Panc1 (cell line): ENCODE data around the gene PTPRK. TPM values are rescaled to one million over a fixed set of nuclear protein-coding genes. Genes with fewer than 3 reads are reported as not detected.

Experiments
- ATAC-seq: fragments of 200-7000 bp; cut with Tn5 transposase; 2 replicates; pipeline ENCODE4 v1.9.1; 2020; ENCODE audit warnings: mild to moderate bottlenecking, moderate library complexity
- BruUV-seq: library from RNA; stranded (reverse); fragments of 400-500 nt; replicated peaks from 2 replicates; lab custom pipeline; 2021; lab: Mats Ljungman, UMichigan
- CTCF ChIA-PET: fragments of 300-600 bp; sonication (Branson Sonifier 250); formaldehyde crosslinking; loops from one replicate; lab custom pipeline; 2022; ENCODE audit warnings: antibody characterized with exemption; lab: Charles Lee
- POLR2A ChIA-PET: fragments of 300-600 bp; sonication (Branson Sonifier 250); formaldehyde crosslinking; loops from one replicate; lab custom pipeline; 2022; ENCODE audit warnings: antibody characterized with exemption; lab: Charles Lee
- DNase-seq: peaks from one replicate; pipeline ENCODE4 v3.0.0-alpha.2; 2010; ENCODE audit warnings: low read depth, low spot score
- H3K27ac ChIP-seq: 2 replicates; pipeline ENCODE4 v1.5.1; 2011; ENCODE audit warnings: mild to moderate bottlenecking, low read length, inconsistent platforms
- H3K27me3 ChIP-seq: fragments of 200-500 bp; sonication (Bioruptor generic); 2 replicates; pipeline ENCODE4 v1.6.0; 2014; ENCODE audit warnings: low read length, inconsistent platforms; ENCODE audit not compliant: control insufficient read depth, insufficient read depth
- H3K36me3 ChIP-seq: fragments of 200-500 bp; sonication (Bioruptor generic); 2 replicates; pipeline ENCODE4 v1.5.1; 2014; ENCODE audit warnings: inconsistent platforms, mild to moderate bottlenecking, low read length, moderate library complexity; ENCODE audit not compliant: control insufficient read depth, insufficient read depth
- H3K4me1 ChIP-seq: 2 replicates; pipeline ENCODE4 v1.5.1; 2011; ENCODE audit warnings: inconsistent platforms, mild to moderate bottlenecking, low read length, moderate library complexity; ENCODE audit not compliant: control insufficient read depth, insufficient read depth
- H3K4me3 ChIP-seq, 2 experiments: 2 replicates each; pipeline ENCODE4 v1.5.1; 2011 to 2012; ENCODE audit warnings: low read depth in 2 of 2, low read length in 2 of 2, mild to moderate bottlenecking in 2 of 2, inconsistent platforms in 1 of 2, moderate library complexity in 1 of 2
- H3K9me3 ChIP-seq: fragments of 200-500 bp; sonication (Bioruptor generic); 2 replicates; pipeline ENCODE4 v1.5.1; 2014; ENCODE audit warnings: low read depth, mild to moderate bottlenecking, inconsistent platforms, low read length, moderate library complexity; ENCODE audit not compliant: control insufficient read depth, insufficient read depth
- POLR2AphosphoS5 ChIP-seq: IDR thresholded peaks from 2 replicates; pipeline ENCODE4 v1.6.1; 2012; ENCODE audit warnings: mild to moderate bottlenecking, low read depth, low read length, moderate library complexity
- SIN3A ChIP-seq: IDR thresholded peaks from 2 replicates; pipeline ENCODE4 v1.6.1; 2012; ENCODE audit warnings: low read depth, mild to moderate bottlenecking, low read length, moderate library complexity, borderline replicate concordance; ENCODE audit not compliant: insufficient read depth
- TCF7L2 ChIP-seq: IDR thresholded peaks from 2 replicates; pipeline ENCODE4 v1.6.1; 2011; ENCODE audit warnings: mild to moderate bottlenecking, low read depth, low read length, inconsistent platforms
- in situ Hi-C: cut with HindIII; loops from 2 replicates; pipeline ENCODE4 v1.10.0; 2016; ENCODE audit warnings: low sequenced_read_pairs, low pct_unique_long_range_greater_than_20kb
- intact Hi-C: fragments of 100-400 bp; cut with micrococcal nuclease; formaldehyde crosslinking; loops from one replicate; pipeline ENCODE4 v1.10.0; 2022; ENCODE audit not compliant: unreplicated experiment
- total RNA-seq: library from RNA; stranded (reverse); gene quantifications from one replicate; pipeline ENCODE4 v1.2.1, GENCODE V29; 2021; ENCODE audit not compliant: unreplicated experiment
- TF ChIP-seq, protein P1 (sequence below): fragments of 450-650 bp; IDR thresholded peaks from 2 replicates; pipeline ENCODE4 v1.5.1; 2017; ENCODE audit warnings: mild to moderate bottlenecking
- TF ChIP-seq, protein P2 (sequence below), 2 experiments: IDR thresholded peaks; 2 replicates each; pipeline ENCODE4 v1.6.1; 2011 to 2012; ENCODE audit warnings: low read depth in 2 of 2, control low read depth in 1 of 2, low read length in 1 of 2, mild to moderate bottlenecking in 1 of 2, moderate library complexity in 1 of 2; ENCODE audit not compliant: insufficient read depth in 1 of 2

Gene PTPRK
- total RNA-seq, 1 experiment from 2014 or later, result 61.8 TPM

DNA sequence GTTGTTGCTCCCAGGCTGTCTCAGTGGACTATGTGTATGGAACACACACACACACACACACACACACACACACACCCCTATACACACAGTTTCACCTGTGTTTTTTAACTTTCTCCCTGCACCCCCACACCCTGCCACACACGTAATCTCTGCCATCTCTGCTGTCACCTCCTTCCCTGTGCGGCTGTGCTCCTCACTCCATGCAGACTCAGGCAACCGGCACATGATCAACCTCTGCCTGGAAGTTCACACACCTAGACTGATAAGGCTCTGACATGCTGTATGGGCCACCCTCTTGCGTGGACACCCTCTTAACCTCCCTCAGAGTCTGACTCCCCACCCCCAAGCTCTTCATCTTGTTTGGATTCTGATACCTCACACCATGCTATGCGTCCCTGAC is 467.3 kb downstream of the PTPRK start:
- Histone ChIP-seq H3K9me3 (no peaks in the 10 kb centered on the region), H3K36me3 (no peaks in the 10 kb centered on the region), H3K4me1 (no peaks in the 10 kb centered on the region), H3K4me3 (no peak overlapping the region), H3K27ac (no peak overlapping the region), H3K27me3 (no peaks in the 10 kb centered on the region)
- in situ Hi-C loops (no loop called here), intact Hi-C loops (no loop called here)
- no peak for TF ChIP-seq TCF7L2
- no peak for TF ChIP-seq POLR2AphosphoS5
- TF ChIP-seq SIN3A, result no peak
- TF ChIP-seq, protein P1, sequence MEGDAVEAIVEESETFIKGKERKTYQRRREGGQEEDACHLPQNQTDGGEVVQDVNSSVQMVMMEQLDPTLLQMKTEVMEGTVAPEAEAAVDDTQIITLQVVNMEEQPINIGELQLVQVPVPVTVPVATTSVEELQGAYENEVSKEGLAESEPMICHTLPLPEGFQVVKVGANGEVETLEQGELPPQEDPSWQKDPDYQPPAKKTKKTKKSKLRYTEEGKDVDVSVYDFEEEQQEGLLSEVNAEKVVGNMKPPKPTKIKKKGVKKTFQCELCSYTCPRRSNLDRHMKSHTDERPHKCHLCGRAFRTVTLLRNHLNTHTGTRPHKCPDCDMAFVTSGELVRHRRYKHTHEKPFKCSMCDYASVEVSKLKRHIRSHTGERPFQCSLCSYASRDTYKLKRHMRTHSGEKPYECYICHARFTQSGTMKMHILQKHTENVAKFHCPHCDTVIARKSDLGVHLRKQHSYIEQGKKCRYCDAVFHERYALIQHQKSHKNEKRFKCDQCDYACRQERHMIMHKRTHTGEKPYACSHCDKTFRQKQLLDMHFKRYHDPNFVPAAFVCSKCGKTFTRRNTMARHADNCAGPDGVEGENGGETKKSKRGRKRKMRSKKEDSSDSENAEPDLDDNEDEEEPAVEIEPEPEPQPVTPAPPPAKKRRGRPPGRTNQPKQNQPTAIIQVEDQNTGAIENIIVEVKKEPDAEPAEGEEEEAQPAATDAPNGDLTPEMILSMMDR, result no peak
- TF ChIP-seq, protein P2, sequence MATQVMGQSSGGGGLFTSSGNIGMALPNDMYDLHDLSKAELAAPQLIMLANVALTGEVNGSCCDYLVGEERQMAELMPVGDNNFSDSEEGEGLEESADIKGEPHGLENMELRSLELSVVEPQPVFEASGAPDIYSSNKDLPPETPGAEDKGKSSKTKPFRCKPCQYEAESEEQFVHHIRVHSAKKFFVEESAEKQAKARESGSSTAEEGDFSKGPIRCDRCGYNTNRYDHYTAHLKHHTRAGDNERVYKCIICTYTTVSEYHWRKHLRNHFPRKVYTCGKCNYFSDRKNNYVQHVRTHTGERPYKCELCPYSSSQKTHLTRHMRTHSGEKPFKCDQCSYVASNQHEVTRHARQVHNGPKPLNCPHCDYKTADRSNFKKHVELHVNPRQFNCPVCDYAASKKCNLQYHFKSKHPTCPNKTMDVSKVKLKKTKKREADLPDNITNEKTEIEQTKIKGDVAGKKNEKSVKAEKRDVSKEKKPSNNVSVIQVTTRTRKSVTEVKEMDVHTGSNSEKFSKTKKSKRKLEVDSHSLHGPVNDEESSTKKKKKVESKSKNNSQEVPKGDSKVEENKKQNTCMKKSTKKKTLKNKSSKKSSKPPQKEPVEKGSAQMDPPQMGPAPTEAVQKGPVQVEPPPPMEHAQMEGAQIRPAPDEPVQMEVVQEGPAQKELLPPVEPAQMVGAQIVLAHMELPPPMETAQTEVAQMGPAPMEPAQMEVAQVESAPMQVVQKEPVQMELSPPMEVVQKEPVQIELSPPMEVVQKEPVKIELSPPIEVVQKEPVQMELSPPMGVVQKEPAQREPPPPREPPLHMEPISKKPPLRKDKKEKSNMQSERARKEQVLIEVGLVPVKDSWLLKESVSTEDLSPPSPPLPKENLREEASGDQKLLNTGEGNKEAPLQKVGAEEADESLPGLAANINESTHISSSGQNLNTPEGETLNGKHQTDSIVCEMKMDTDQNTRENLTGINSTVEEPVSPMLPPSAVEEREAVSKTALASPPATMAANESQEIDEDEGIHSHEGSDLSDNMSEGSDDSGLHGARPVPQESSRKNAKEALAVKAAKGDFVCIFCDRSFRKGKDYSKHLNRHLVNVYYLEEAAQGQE (IDR thresholded peaks at IDR 0.05; ENCODE audit: insufficient read depth in 1 of 2, low read depth in 2 of 2, low read length in 1 of 2), result no peak
- BruUV-seq, result no TSS peak
- DNase-seq (no peak), ATAC-seq (no peak)
- ChIA-PET CTCF (no interaction called here), POLR2A (interaction anchor here (0.6 kb wide), 1 partner anchor 555 kb away, joined by 3 read pairs; no protein-coding TSS in a partner anchor)

DNA sequence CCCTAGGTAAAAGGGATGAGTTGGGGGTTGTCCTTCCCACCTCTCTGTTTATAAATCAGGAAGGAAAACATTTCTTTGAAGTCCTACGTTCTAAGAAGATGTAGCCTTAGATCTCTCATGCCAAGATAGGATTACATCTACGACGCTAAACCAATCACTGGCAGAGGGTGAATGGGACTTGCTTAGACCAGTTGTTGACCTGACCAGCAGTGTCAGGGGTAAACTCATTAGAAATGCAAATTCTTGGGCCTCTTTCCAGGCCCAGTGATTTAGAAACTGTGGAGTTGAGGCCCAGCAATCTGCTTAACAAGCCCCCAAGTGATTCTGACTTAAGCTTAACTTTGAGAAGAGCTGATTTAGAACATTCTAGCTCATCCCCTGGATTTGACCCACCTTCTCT is 472.4 kb downstream of the PTPRK start:
- no TSS peak for BruUV-seq
- ATAC-seq, result no peak
- Histone ChIP-seq H3K27ac (no peak overlapping the region), H3K4me3 (no peak overlapping the region), H3K27me3 (no peaks in the 10 kb centered on the region), H3K4me1 (no peaks in the 10 kb centered on the region), H3K36me3 (no peaks in the 10 kb centered on the region), H3K9me3 (no peaks in the 10 kb centered on the region)
- CTCF ChIA-PET, result no interaction called here
- DNase-seq, result no peak
- in situ Hi-C loops, result no loop called here
- intact Hi-C loops, result no loop called here
- no peak for TF ChIP-seq POLR2AphosphoS5
- TF ChIP-seq, protein P2 (IDR thresholded peaks at IDR 0.05; ENCODE audit: insufficient read depth in 1 of 2, low read depth in 2 of 2, low read length in 1 of 2), result no peak
- TF ChIP-seq SIN3A, result no peak
- TF ChIP-seq, protein P1, result no peak
- no peak for TF ChIP-seq TCF7L2
- POLR2A ChIA-PET, result no interaction called here
